Neuronal stem cell (in vitro differentiated cells): ENCODE data around the gene HOOK2.

Experiments used
- DNase-seq: peaks from one replicate; pipeline ENCODE4 v3.0.0-alpha.2; 2013; ENCODE audit warnings: low spot score
- H2AFZ ChIP-seq: one replicate; pipeline ENCODE4 v1.6.1; 2013; ENCODE audit warnings: mild to moderate bottlenecking, low read length, inconsistent platforms
- H2AK5ac ChIP-seq: 2 replicates; pipeline ENCODE4 v1.6.1; 2013; ENCODE audit warnings: low read depth, mild to moderate bottlenecking, inconsistent platforms, low read length, moderate library complexity, mixed read lengths
- H2BK120ac ChIP-seq: 2 replicates; pipeline ENCODE4 v1.6.1; 2013; ENCODE audit warnings: low read depth, mild to moderate bottlenecking, inconsistent platforms, low read length, moderate library complexity, mixed read lengths
- H2BK12ac ChIP-seq: one replicate; pipeline ENCODE4 v1.6.1; 2013; ENCODE audit warnings: low read length, inconsistent platforms
- H2BK15ac ChIP-seq: 2 replicates; pipeline ENCODE4 v1.6.1; 2013; ENCODE audit warnings: mild to moderate bottlenecking, low read length, inconsistent platforms, mixed read lengths
- H2BK5ac ChIP-seq: one replicate; pipeline ENCODE4 v1.6.1; 2013; ENCODE audit warnings: inconsistent platforms, mild to moderate bottlenecking, low read length, moderate library complexity
- H3K14ac ChIP-seq: one replicate; pipeline ENCODE4 v1.6.1; 2013; ENCODE audit warnings: low read length, inconsistent platforms
- H3K18ac ChIP-seq: 2 replicates; pipeline ENCODE4 v1.6.1; 2013; ENCODE audit warnings: low read length, inconsistent platforms
- H3K23ac ChIP-seq: 2 replicates; pipeline ENCODE4 v1.6.1; 2013; ENCODE audit warnings: low read depth, mild to moderate bottlenecking, mixed read lengths, low read length, inconsistent platforms; ENCODE audit not compliant: poor library complexity
- H3K27ac ChIP-seq: replicated peaks from 3 replicates; pipeline ENCODE4 v1.5.1; 2013; ENCODE audit warnings: low read length, inconsistent platforms
- H3K27me3 ChIP-seq, 3 experiments: 2 replicates each; pipeline ENCODE4 v1.6.1; 2013; ENCODE audit warnings: low read length in 3 of 3, mild to moderate bottlenecking in 2 of 3, inconsistent platforms in 1 of 3, low read depth in 1 of 3, mixed read lengths in 1 of 3, moderate library complexity in 1 of 3; ENCODE audit not compliant: control insufficient read depth in 3 of 3, insufficient read depth in 3 of 3
- H3K36me3 ChIP-seq, 2 donors: replicated peaks in 1 of 2; 2 replicates each; pipeline ENCODE4 v1.6.1; 2013; ENCODE audit warnings: low read length in 2 of 2; ENCODE audit not compliant: control insufficient read depth in 2 of 2, insufficient read depth in 2 of 2
- H3K4ac ChIP-seq: 2 replicates; pipeline ENCODE4 v1.6.1; 2013; ENCODE audit warnings: inconsistent platforms, mild to moderate bottlenecking, low read length, moderate library complexity
- H3K4me1 ChIP-seq, 2 donors: 1 replicate in 1 of 2; 2 replicates in 1 of 2; pipeline ENCODE4 v1.6.1; 2013; ENCODE audit warnings: low read length in 2 of 2, low read depth in 1 of 2; ENCODE audit not compliant: control insufficient read depth in 2 of 2, insufficient read depth in 1 of 2
- H3K4me2 ChIP-seq: one replicate; pipeline ENCODE4 v1.6.1; 2013; ENCODE audit warnings: mild to moderate bottlenecking, low read length, inconsistent platforms; ENCODE audit not compliant: insufficient read depth, poor library complexity, severe bottlenecking
- H3K4me3 ChIP-seq, 2 donors: 2 replicates each; pipeline ENCODE4 v1.5.1; 2013; ENCODE audit warnings: low read length in 2 of 2, mild to moderate bottlenecking in 2 of 2, inconsistent platforms in 1 of 2, moderate library complexity in 1 of 2
- H3K79me1 ChIP-seq: one replicate; pipeline ENCODE4 v1.6.1; 2013; ENCODE audit warnings: low read depth, mild to moderate bottlenecking, inconsistent platforms, low read length, moderate library complexity
- H3K9ac ChIP-seq: one replicate; pipeline ENCODE4 v1.6.1; 2013; ENCODE audit warnings: mild to moderate bottlenecking, low read depth, low read length, inconsistent platforms; ENCODE audit not compliant: poor library complexity
- H3K9me3 ChIP-seq, 2 donors: replicated peaks in 1 of 2; 2 replicates each; pipeline versions ENCODE3 to v1.6.1; 2013; ENCODE audit warnings: low read length in 2 of 2, mild to moderate bottlenecking in 2 of 2, inconsistent platforms in 1 of 2, low read depth in 1 of 2, mixed read lengths in 1 of 2, moderate library complexity in 1 of 2; ENCODE audit not compliant: control insufficient read depth in 2 of 2, insufficient read depth in 1 of 2
- H4K8ac ChIP-seq: one replicate; pipeline ENCODE4 v1.6.1; 2013; ENCODE audit warnings: low read depth, mild to moderate bottlenecking, inconsistent platforms, low read length, moderate library complexity
- H4K91ac ChIP-seq: one replicate; pipeline ENCODE4 v1.6.1; 2013; ENCODE audit warnings: low read length, low read depth, mild to moderate bottlenecking, inconsistent platforms; ENCODE audit not compliant: poor library complexity
- WGBS, 2 donors: extraction: QIAGEN DNeasy Blood & Tissue Kit; methylation state at CpG; one replicate each; pipeline ENCODE4 v1.1.7; 2013; ENCODE audit warnings: missing lambda C conversion rate in 2 of 2, mixed read lengths in 1 of 2; ENCODE audit not compliant: insufficient read length in 2 of 2, insufficient replicate concordance in 1 of 2; ENCODE audit errors: extremely low coverage in 2 of 2; 5-methylcytosine and 5-hydroxymethylcytosine counted together

Gene HOOK2

DNA sequence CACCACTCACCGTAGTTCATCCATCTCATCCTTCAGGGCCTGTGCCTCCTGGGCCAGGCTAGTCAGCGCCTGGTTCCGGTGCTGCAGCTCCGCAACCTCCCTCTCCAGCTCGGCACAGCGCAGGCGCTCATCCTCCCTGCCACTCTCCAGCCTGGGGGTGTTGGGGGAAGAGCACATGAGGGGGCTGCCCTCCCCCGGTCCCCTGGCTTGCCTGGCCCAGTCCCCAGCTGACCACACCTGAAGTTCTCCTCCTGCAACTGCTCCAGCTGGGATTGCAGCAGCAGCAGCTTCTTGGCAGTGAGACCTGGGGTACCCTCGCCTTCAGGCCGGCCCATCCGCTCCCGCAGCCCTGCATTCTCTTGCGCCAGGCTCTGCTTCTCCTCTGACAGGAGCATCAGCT is 4.4 kb downstream of the HOOK2 start:
- no peak for DNase-seq
- no peak overlapping the region for H2BK5ac ChIP-seq
- H3K27me3 ChIP-seq = no peaks in the 10 kb centered on the region
- no peak overlapping the region for H2BK12ac ChIP-seq
- H2BK120ac ChIP-seq = no peak overlapping the region
- H3K18ac ChIP-seq = peak overlapping the region; percentile 46
- no peak overlapping the region for H3K4me3 ChIP-seq
- no peaks in the 10 kb centered on the region for H3K79me1 ChIP-seq
- no peak overlapping the region for H3K4ac ChIP-seq
- no peak overlapping the region for H2BK15ac ChIP-seq
- no peak overlapping the region for H4K8ac ChIP-seq
- no peak overlapping the region for H3K14ac ChIP-seq
- H4K91ac ChIP-seq = no peak overlapping the region
- H3K9me3 ChIP-seq = no peaks in the 10 kb centered on the region
- no peak overlapping the region for H3K27ac ChIP-seq
- H3K36me3 ChIP-seq = peaks cover 0 to 3% of the 10 kb centered on the region in 2 donors
- peaks cover 3 to 9% of the 10 kb centered on the region in 2 donors for H3K4me1 ChIP-seq
- no peak overlapping the region for H3K4me2 ChIP-seq
- H3K23ac ChIP-seq = no peak overlapping the region
- no CpG with 5 or more reads among the region's 13 CpGs for WGBS, 2 donors
- H2AK5ac ChIP-seq = peak overlapping the region; percentile 66
- H2AFZ ChIP-seq = no peak overlapping the region
- no peak overlapping the region for H3K9ac ChIP-seq

GRCh38 chr19:12769689-12770088 is 5.7 kb downstream of the HOOK2 start:
- Histone ChIP-seq H3K4me1 (peaks cover 0 to 7% of the 10 kb centered on the region in 2 donors), H4K8ac (no peak overlapping the region), H3K18ac (peak overlapping the region; percentile 85), H2BK12ac (no peak overlapping the region), H2AFZ (no peak overlapping the region), H2BK15ac (no peak overlapping the region), H3K4me3 (peak overlapping the region in 1 of 2 donors; percentile 72), H3K9me3 (no peaks in the 10 kb centered on the region), H2AK5ac (no peak overlapping the region), H3K9ac (peak overlapping the region; percentile 87), H3K14ac (no peak overlapping the region), H3K4ac (no peak overlapping the region), H3K27me3 (no peaks in the 10 kb centered on the region), H2BK5ac (no peak overlapping the region), H2BK120ac (no peak overlapping the region), H3K27ac (no peak overlapping the region), H3K4me2 (peak overlapping the region; percentile 52), H3K36me3 (peaks cover 3 to 6% of the 10 kb centered on the region in 2 donors), H3K79me1 (no peaks in the 10 kb centered on the region), H3K23ac (peak overlapping the region; percentile 62), H4K91ac (no peak overlapping the region)
- no peak for DNase-seq
- no CpG with 5 or more reads among the region's 37 CpGs for WGBS, 2 donors

DNA sequence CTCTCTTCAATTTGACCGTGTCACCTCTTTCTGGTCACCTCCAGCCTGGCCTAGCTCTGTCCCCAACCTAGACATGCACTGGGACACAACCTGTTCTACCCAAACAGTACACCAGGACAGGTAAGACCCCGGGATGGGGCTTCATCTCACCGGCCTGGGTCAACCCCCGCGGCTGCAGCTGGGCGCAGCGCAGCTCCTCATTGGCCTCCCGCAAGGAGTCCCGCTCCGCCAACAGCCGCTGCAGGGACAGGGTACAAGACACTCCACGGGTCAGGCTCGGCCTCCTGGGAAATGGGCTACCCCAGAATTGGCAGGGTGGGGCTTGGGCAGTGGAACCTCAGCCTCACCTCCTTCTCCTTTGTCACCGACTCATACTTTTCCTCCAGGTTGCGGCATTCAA is 7.7 kb downstream of the HOOK2 start:
- DNase-seq = no peak
- Histone ChIP-seq H3K79me1 (peaks cover 2% of the 10 kb centered on the region), H3K27ac (no peak overlapping the region), H4K91ac (no peak overlapping the region), H2AK5ac (no peak overlapping the region), H2AFZ (no peak overlapping the region), H3K4me3 (peak overlapping the region in 1 of 2 donors; percentile 22), H3K18ac (no peak overlapping the region), H2BK15ac (no peak overlapping the region), H3K27me3 (no peaks in the 10 kb centered on the region), H3K4me2 (no peak overlapping the region), H3K4ac (no peak overlapping the region), H2BK120ac (no peak overlapping the region), H2BK5ac (no peak overlapping the region), H4K8ac (no peak overlapping the region), H3K14ac (no peak overlapping the region), H2BK12ac (no peak overlapping the region), H3K23ac (no peak overlapping the region), H3K36me3 (peaks cover 1 to 16% of the 10 kb centered on the region in 2 donors), H3K9ac (no peak overlapping the region), H3K9me3 (peaks cover 2 to 3% of the 10 kb centered on the region in 2 donors), H3K4me1 (peaks cover 0 to 7% of the 10 kb centered on the region in 2 donors)
- no CpG with 5 or more reads among the region's 15 CpGs for whole genome bisulfite sequencing, 2 donors

- no peak for DNase-seq
- peaks cover 1 to 16% of the 10 kb centered on the region in 2 donors for H3K36me3 ChIP-seq
- H3K23ac ChIP-seq = no peak overlapping the region
- no CpG with 5 or more reads among the region's 11 CpGs for WGBS, 2 donors
- no peak overlapping the region for H3K4me2 ChIP-seq
- peaks cover 2% of the 10 kb centered on the region for H3K79me1 ChIP-seq
- no peak overlapping the region for H2AK5ac ChIP-seq
- H3K27ac ChIP-seq = no peak overlapping the region
- peaks cover 2 to 3% of the 10 kb centered on the region in 2 donors for H3K9me3 ChIP-seq
- H2AFZ ChIP-seq = no peak overlapping the region
- H2BK5ac ChIP-seq = no peak overlapping the region
- no peak overlapping the region for H3K4ac ChIP-seq
- H4K91ac ChIP-seq = no peak overlapping the region
- H4K8ac ChIP-seq = no peak overlapping the region
- no peak overlapping the region for H2BK15ac ChIP-seq
- no peak overlapping the region for H2BK12ac ChIP-seq
- H3K4me1 ChIP-seq = peaks cover 0 to 7% of the 10 kb centered on the region in 2 donors
- H3K4me3 ChIP-seq = no peak overlapping the region
- H3K9ac ChIP-seq = no peak overlapping the region
- H3K14ac ChIP-seq = no peak overlapping the region
- no peaks in the 10 kb centered on the region for H3K27me3 ChIP-seq
- H2BK120ac ChIP-seq = no peak overlapping the region
- H3K18ac ChIP-seq = no peak overlapping the region
Measured at GRCh38 chr19:12767150-12767549, 8.2 kb downstream of the HOOK2 start.
